ENCODE data around the gene MYLK4. TPM values are rescaled to one million over a fixed set of nuclear protein-coding genes. Genes with fewer than 3 reads are reported as not detected.
A peak's percentile ranks its signal among the peaks of the same experiment; 100 is the strongest.

The MYLK4 gene
- total RNA-seq, 1 donor from 2014 or later: 0.42 TPM

DNA sequence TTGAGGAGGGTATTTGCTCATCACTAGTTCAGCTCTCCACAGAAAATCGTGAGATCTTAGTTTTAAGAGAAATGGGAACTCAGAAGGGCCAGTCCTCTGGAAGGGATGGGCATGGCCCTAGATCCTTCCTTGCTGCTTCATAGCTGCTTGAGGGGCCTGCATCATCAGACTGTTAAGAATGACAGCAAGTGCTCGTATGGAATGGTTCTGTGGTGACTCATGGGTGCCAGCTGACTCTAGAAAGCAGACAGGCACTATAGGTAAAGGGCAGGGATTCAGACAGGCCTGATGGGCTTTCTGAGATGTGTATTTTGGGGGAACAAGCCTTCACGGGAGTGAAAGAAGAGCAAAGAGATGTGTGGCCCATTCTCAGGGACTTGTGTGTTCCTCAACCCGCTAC is 90.8 kb downstream of the MYLK4 start:
- no peaks in the 10 kb centered on the region for H3K36me3 ChIP-seq (ENCODE audit: control insufficient read depth, insufficient read depth, low read length)
- DNase-seq (ENCODE audit: low read depth): peak; percentile 34
- H3K4me3 ChIP-seq (ENCODE audit: low read depth, low read length): no peak overlapping the region
- TF ChIP-seq, protein P1, sequence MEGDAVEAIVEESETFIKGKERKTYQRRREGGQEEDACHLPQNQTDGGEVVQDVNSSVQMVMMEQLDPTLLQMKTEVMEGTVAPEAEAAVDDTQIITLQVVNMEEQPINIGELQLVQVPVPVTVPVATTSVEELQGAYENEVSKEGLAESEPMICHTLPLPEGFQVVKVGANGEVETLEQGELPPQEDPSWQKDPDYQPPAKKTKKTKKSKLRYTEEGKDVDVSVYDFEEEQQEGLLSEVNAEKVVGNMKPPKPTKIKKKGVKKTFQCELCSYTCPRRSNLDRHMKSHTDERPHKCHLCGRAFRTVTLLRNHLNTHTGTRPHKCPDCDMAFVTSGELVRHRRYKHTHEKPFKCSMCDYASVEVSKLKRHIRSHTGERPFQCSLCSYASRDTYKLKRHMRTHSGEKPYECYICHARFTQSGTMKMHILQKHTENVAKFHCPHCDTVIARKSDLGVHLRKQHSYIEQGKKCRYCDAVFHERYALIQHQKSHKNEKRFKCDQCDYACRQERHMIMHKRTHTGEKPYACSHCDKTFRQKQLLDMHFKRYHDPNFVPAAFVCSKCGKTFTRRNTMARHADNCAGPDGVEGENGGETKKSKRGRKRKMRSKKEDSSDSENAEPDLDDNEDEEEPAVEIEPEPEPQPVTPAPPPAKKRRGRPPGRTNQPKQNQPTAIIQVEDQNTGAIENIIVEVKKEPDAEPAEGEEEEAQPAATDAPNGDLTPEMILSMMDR (IDR thresholded peaks at IDR 0.05; ENCODE audit: insufficient read depth, low read length, poor library complexity, severe bottlenecking): no peak
- no peaks in the 10 kb centered on the region for H3K27me3 ChIP-seq (ENCODE audit: control insufficient read depth, insufficient read depth, low read length)

DNA sequence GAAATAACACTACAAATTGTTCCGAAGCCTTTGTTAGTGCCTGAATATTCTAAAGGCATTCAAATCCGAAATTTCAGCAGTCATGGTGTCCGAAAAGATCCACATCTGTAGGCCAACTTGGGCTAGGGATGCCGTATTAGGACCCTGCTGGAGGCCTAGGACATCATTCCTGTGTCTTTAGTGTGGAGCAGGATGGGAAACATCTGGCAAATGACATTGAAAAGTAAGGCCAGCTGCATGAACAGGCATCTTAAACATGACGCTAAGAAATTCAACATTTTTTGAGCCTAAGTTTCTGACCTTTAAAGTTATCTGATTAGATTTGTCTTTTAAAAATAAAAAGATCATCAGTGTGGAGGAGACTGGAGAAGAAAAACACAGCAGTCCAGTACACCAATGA is 91.3 kb downstream of the MYLK4 start:
- Histone ChIP-seq H3K4me3 (ENCODE audit: low read depth, low read length) (no peak overlapping the region), H3K27me3 (ENCODE audit: control insufficient read depth, insufficient read depth, low read length) (no peaks in the 10 kb centered on the region), H3K36me3 (ENCODE audit: control insufficient read depth, insufficient read depth, low read length) (no peaks in the 10 kb centered on the region)
- no peak for DNase-seq (ENCODE audit: low read depth)
- TF ChIP-seq, protein P1 (IDR thresholded peaks at IDR 0.05; ENCODE audit: insufficient read depth, low read length, poor library complexity, severe bottlenecking): no peak

DNA sequence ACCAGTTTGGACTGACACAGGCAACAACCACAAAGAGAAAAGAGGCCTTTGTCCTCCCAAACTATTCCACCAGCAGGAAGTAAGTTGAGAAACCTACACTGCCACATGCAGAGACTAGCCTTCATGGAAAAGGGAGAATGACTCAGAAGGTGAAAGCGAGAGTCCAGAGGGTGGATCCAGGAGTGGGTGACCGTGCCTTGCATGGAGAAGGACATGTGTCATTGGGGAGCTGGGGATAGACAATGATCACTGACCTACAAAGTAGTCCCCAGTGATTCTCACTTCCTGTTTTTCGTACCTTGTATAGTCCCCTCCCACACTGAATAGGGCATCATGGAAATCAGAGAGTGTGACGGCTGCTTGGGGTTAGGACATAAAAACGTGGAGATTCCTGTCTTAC is 91.9 kb downstream of the MYLK4 start:
- Histone ChIP-seq H3K4me3 (ENCODE audit: low read depth, low read length) (no peak overlapping the region), H3K27me3 (ENCODE audit: control insufficient read depth, insufficient read depth, low read length) (no peaks in the 10 kb centered on the region), H3K36me3 (ENCODE audit: control insufficient read depth, insufficient read depth, low read length) (no peaks in the 10 kb centered on the region)
- TF ChIP-seq, protein P1 (IDR thresholded peaks at IDR 0.05; ENCODE audit: insufficient read depth, low read length, poor library complexity, severe bottlenecking): no peak
- DNase-seq (ENCODE audit: low read depth): no peak

DNA sequence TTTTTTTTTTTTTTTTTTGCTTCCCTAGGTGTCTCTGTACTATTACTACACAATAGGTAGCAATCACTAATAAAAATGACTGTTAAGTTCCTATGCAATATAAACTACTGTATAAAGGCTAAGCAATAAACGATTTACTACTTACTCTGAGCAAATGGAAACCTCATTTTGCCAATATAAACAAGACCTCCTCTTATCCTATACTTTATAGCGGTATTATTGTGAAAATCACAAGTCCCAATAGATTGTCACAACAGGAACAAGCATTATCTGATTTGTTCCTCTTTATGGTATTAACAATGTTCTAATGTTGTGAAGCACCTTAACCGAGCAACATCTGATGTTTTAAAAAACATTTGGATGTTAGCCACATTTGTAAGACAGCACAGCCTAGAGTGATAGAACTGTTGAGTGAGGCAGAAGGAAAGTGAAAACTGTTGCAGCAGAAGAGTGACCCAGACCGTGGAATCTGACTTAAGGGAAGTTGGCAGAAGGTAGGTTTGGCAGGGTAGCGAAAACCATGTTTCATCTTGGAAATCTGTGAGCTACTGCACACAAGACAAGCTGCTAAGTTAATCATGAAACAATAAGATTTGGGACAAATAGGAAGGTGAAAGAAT is 94.2 kb downstream of the MYLK4 start:
- DNase-seq (ENCODE audit: low read depth): no peak
- Histone ChIP-seq H3K4me3 (ENCODE audit: low read depth, low read length) (no peak overlapping the region), H3K36me3 (ENCODE audit: control insufficient read depth, insufficient read depth, low read length) (no peaks in the 10 kb centered on the region), H3K27me3 (ENCODE audit: control insufficient read depth, insufficient read depth, low read length) (no peaks in the 10 kb centered on the region)
- TF ChIP-seq, protein P1 (IDR thresholded peaks at IDR 0.05; ENCODE audit: insufficient read depth, low read length, poor library complexity, severe bottlenecking): no peak

DNA sequence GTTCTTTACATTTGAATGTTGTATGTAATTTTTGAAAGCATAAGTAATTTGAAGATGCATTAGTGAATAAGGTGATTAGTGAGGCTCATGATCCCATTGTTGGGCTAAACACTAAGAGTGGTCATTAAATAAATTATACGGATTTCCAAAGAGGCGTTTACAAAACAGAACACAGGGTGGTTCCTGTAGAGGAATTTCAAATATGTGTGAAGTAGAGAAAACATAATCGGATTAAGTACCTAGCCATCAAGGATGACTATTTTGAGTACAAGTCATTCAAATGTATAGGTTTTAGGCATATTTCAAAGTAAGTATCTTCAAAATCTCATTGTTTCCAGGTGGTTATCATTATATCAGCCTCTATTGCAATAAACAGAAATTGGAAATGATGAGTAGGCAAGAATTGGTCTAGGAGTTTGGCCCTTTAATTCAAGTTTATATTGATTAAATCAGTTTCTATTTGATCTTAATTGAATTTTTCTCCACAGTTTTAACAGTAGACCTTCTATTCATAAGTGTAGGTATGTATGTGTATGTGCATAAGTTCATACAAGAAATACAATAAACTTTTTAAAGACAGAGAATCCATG is 94.8 kb downstream of the MYLK4 start:
- H3K36me3 ChIP-seq (ENCODE audit: control insufficient read depth, insufficient read depth, low read length): no peaks in the 10 kb centered on the region
- DNase-seq (ENCODE audit: low read depth): no peak

More for the DNA sequence above, 94.8 kb downstream of the MYLK4 start:
- TF ChIP-seq, protein P1 (IDR thresholded peaks at IDR 0.05; ENCODE audit: insufficient read depth, low read length, poor library complexity, severe bottlenecking): no peak
- Histone ChIP-seq H3K27me3 (ENCODE audit: control insufficient read depth, insufficient read depth, low read length) (no peaks in the 10 kb centered on the region), H3K4me3 (ENCODE audit: low read depth, low read length) (no peak overlapping the region)
